Measurements from ENCODE around the gene UBE2D1. TPM values are rescaled to one million over a fixed set of nuclear protein-coding genes. Genes with fewer than 3 reads are reported as not detected.

The UBE2D1 gene
- total and polyA plus RNA-seq, 2 of the 4 experiments (the other 2 are of a cell fraction) = 9.1 to 9.7 TPM

GRCh38 chr10:58382489-58382995 lies 47.7 kb downstream of the UBE2D1 start:
- POLR2A ChIA-PET (ENCODE audit: unreplicated experiment) = no interaction called here
- CTCF ChIA-PET = no interaction called here
- intact Hi-C loops (cut with micrococcal nuclease) = no loop called here

More at GRCh38 chr10:58382489-58382995, 47.7 kb downstream of the UBE2D1 start:
- Histone ChIP-seq H3K79me1 (ENCODE audit: low read depth in 1 of 2, low read length in 2 of 2) (peaks cover 10 to 19% of the 10 kb centered on the region in 2 experiments; a peak in 3 of 4 replicates), H2BK20ac (ENCODE audit: low read depth, low read length) (no peak overlapping the region), H3K23ac (ENCODE audit: low read depth, low read length) (no peak overlapping the region), H3K9me3 (ENCODE audit: control insufficient read depth, insufficient read depth, low read length) (no peaks in the 10 kb centered on the region), H3K27ac (ENCODE audit: insufficient read depth, low read length) (no peak overlapping the region), H3K56ac (ENCODE audit: extremely low read depth, insufficient read depth, low read length) (no peak overlapping the region), H3K9me1 (ENCODE audit: insufficient read depth, low read length) (no peaks in the 10 kb centered on the region), H2AK9ac (replicated peaks; ENCODE audit: low read depth, low read length, poor library complexity) (no peak overlapping the region), H3K4me2 (ENCODE audit: low read depth, low read length) (no peak overlapping the region), H2AFZ (replicated peaks; ENCODE audit: low read length, poor library complexity) (no peak overlapping the region), H3K36me3 (ENCODE audit: control insufficient read depth, insufficient read depth, low read length) (peaks cover 3% of the 10 kb centered on the region), H3K27me3 (ENCODE audit: control insufficient read depth, insufficient read depth, low read length) (no peaks in the 10 kb centered on the region), H4K5ac (ENCODE audit: low read depth, low read length) (no peak overlapping the region), H2BK5ac (ENCODE audit: low read depth, low read length, poor library complexity, severe bottlenecking) (no peak overlapping the region), H3K18ac (ENCODE audit: low read depth, low read length) (no peak overlapping the region), H3K4ac (ENCODE audit: low read depth, low read length) (no peak overlapping the region), H2AK5ac (ENCODE audit: low read depth, low read length) (no peak overlapping the region), H2BK15ac (ENCODE audit: low read depth, low read length) (no peak overlapping the region), H3K4me1 (ENCODE audit: control insufficient read depth, insufficient read depth, low read length) (no peaks in the 10 kb centered on the region; the same call in 1 of the 2 replicates), H4K20me1 (ENCODE audit: insufficient read depth, low read length) (no peaks in the 10 kb centered on the region), H3K14ac (replicated peaks; ENCODE audit: low read depth, low read length) (no peak overlapping the region), H3K4me3 (ENCODE audit: insufficient read depth, low read depth, low read length) (no peak overlapping the region), H4K8ac (ENCODE audit: low read depth in 2 of 2, low read length in 2 of 2) (no peak overlapping the region), H2BK120ac (ENCODE audit: low read depth, low read length) (no peak overlapping the region), H4K91ac (ENCODE audit: insufficient read depth, low read depth, low read length) (no peak overlapping the region), H3K9ac (ENCODE audit: low read depth, low read length) (no peak overlapping the region)
- ATAC-seq (ENCODE audit: low read depth) (no peak), DNase-seq (no peak)
- WGBS, 2 experiments (ENCODE audit: extremely low coverage in 2 of 2, insufficient read length in 1 of 2) = no CpG with 5 or more reads among the region's 2 CpGs
- BruUV-seq (replicated peaks) = no TSS peak
- TF ChIP-seq FOS (IDR thresholded peaks at IDR 0.05; ENCODE audit: low read depth, low read length) = no peak
- TF ChIP-seq MAFK (IDR thresholded peaks at IDR 0.05; ENCODE audit: low read depth, low read length) = no peak
- no peak for TF ChIP-seq CEBPB (IDR thresholded peaks at IDR 0.05; ENCODE audit: low read depth, low read length)
- in situ Hi-C loops (cut with MboI; ENCODE audit: low sequenced_read_pairs) (no loop called here), dilution Hi-C loops (cut with HindIII; ENCODE audit: low sequenced_read_pairs, unreplicated experiment) (no loop called here)
